NT2/D1 (cell line): ENCODE results near the gene SORBS2.

ENCODE experiments used
- SUZ12 ChIP-seq: IDR thresholded peaks from 2 replicates; pipeline ENCODE4 v1.6.1; 2011; ENCODE audit not compliant: insufficient read length, insufficient read depth; ENCODE audit errors: extremely low read depth
- YY1 ChIP-seq: IDR thresholded peaks from 2 replicates; pipeline ENCODE4 v1.6.1; 2011; ENCODE audit not compliant: insufficient read length, insufficient read depth
- ZNF274 ChIP-seq: IDR thresholded peaks from 2 replicates; pipeline ENCODE4 v1.6.1; 2011; ENCODE audit warnings: mild to moderate bottlenecking, low read depth, low read length

- TF ChIP-seq ZNF274 (no peak), YY1 (no peak), SUZ12 (no peak)
Observed at GRCh38 chr4:185700630-185701029, 111.4 kb downstream of the SORBS2 start.
